Loucy (cell line): ENCODE measurements around the gene LRRTM1.

Source experiments
- EZH2phosphoT487 ChIP-seq: fragments of 200-600 bp; IDR thresholded peaks from 2 replicates; pipeline ENCODE4 v1.6.1; 2018; ENCODE audit warnings: antibody characterized with exemption, mild to moderate bottlenecking, moderate library complexity, borderline replicate concordance
- TF ChIP-seq, protein P1 (sequence below): fragments of 200-600 bp; sonication (generic); conservative IDR thresholded peaks from 2 replicates; pipeline ENCODE4 v1.5.1; 2014; ENCODE audit warnings: mild to moderate bottlenecking, antibody characterized with exemption, low read length

DNA sequence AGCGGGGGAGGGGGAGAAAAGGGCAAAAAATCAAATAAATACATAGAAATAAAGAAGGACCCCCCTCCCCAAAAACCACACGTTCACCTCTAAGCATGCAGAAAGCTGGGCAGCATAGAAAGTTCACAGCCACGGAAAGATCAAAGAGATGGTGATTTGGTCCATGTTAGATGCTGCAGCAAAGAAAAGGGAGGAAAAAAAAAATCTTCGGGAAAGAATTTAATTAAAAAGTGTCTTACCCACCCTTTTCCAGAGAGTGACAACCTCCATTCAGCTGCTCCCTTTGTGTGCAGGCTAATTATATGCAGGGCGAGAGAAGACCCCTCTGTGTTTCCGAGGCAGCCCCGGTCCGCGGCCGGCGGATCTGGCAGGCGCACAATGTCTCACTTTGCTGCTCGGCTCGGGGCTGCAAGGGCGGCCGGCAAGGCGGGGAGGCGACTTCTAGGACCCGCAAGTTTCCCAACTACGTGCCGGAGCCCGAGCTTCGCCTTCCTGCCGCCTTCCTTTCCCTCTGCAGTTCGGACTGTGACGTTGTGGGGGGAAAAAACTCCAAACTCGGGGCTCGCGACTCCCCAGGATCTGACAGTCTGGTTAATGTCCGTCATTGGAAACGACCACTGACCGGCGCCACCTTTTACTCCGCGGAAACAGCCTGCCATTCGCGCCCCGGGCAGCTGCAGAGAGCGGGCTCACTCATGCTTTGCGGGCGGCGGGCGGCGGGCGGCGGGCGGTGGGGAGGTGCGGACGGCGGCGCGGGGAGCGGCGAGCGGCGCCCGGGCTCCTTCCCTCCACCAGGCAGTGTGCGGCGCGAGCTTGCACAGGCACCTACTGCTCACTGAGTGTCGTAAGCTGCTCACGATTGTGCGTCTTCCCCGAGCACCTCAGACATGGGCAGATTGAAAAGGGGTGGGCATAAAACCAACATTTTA lies at the start of gene LRRTM1:
- TF ChIP-seq, protein P1, sequence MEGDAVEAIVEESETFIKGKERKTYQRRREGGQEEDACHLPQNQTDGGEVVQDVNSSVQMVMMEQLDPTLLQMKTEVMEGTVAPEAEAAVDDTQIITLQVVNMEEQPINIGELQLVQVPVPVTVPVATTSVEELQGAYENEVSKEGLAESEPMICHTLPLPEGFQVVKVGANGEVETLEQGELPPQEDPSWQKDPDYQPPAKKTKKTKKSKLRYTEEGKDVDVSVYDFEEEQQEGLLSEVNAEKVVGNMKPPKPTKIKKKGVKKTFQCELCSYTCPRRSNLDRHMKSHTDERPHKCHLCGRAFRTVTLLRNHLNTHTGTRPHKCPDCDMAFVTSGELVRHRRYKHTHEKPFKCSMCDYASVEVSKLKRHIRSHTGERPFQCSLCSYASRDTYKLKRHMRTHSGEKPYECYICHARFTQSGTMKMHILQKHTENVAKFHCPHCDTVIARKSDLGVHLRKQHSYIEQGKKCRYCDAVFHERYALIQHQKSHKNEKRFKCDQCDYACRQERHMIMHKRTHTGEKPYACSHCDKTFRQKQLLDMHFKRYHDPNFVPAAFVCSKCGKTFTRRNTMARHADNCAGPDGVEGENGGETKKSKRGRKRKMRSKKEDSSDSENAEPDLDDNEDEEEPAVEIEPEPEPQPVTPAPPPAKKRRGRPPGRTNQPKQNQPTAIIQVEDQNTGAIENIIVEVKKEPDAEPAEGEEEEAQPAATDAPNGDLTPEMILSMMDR: no peak
- no peak for TF ChIP-seq EZH2phosphoT487
